ENCODE data around the gene SKI. TPM values are rescaled to one million over a fixed set of nuclear protein-coding genes. Genes with fewer than 3 reads are reported as not detected.

The SKI gene
- total RNA-seq, 2 experiments from 2014 or later = 29.9 to 30.2 TPM

DNA sequence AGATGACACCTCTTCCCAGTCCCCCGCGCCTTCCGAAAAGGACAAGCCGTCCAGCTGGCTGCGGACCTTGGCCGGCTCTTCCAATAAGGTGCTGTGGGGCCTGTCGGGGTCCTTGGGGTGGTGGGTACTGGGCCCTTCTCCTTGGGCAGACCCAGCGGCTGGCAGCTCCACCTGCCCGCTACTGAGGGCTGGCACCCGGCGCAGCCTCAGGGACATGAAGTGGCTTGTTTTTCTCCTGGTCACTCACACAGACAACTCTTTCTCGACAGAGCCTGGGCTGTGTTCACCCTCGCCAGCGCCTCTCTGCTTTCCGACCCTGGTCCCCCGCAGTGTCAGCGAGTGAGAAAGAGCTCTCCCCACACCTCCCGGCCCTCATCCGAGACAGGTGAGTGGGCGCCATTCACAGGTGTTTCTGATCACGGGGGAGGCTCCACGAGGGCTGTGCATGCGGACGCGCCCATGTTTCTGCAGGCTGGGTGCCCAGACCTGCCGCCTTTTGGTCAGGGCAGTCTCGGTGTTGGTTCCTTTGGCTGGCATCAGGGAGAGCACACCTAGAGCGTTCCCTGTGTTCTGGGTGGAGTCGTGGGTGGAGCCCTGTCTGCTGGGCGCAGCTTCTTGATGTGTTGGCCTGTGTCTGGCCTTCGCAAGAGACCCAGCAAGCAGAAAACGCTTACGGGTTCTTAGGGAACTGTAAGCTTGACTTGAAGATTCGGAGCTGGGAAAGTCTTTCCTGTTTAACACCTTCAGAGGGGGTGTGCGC, 75.1 kb downstream of the SKI start:
- ChIA-PET CTCF (interaction anchor here (1.2 to 1.7 kb wide), 2 partner anchors 13 to 108 kb away, joined by 3 read pairs; no protein-coding TSS in a partner anchor), POLR2A (no interaction called here)

- POLR2A ChIA-PET = no interaction called here
- CTCF ChIA-PET = interaction anchor here (1.2 to 1.7 kb wide), 2 partner anchors 14 to 109 kb away, joined by 3 read pairs; no protein-coding TSS in a partner anchor
Measured at GRCh38 chr1:2303781-2304180, 75.7 kb downstream of the SKI start.

DNA sequence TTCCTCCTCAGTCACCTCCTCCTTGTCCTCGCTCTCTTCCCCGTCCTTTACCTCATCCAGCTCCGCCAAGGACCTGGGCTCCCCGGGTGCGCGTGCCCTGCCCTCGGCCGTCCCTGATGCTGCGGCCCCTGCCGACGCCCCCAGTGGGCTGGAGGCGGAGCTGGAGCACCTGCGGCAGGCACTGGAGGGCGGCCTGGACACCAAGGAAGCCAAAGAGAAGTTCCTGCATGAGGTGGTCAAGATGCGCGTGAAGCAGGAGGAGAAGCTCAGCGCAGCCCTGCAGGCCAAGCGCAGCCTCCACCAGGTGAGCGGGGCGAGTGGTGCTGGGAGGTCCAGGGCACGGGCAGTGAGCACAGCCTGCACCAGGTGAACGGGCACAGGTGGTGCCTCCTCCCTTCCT, 76.2 kb downstream of the SKI start:
- CTCF ChIA-PET = interaction anchor here (1.3 to 1.7 kb wide), 2 partner anchors 11 to 14 kb away, joined by 3 read pairs; no protein-coding TSS in a partner anchor
- POLR2A ChIA-PET = no interaction called here

- ChIA-PET CTCF (interaction anchor here (1.3 to 1.7 kb wide), 2 partner anchors 10 to 15 kb away, joined by 3 read pairs; no protein-coding TSS in a partner anchor), POLR2A (no interaction called here)
Measured at GRCh38 chr1:2304921-2305681, 77.0 kb downstream of the SKI start.

GRCh38 chr1:2306151-2306978, 78.2 kb downstream of the SKI start:
- POLR2A ChIA-PET = no interaction called here
- CTCF ChIA-PET = no interaction called here

DNA sequence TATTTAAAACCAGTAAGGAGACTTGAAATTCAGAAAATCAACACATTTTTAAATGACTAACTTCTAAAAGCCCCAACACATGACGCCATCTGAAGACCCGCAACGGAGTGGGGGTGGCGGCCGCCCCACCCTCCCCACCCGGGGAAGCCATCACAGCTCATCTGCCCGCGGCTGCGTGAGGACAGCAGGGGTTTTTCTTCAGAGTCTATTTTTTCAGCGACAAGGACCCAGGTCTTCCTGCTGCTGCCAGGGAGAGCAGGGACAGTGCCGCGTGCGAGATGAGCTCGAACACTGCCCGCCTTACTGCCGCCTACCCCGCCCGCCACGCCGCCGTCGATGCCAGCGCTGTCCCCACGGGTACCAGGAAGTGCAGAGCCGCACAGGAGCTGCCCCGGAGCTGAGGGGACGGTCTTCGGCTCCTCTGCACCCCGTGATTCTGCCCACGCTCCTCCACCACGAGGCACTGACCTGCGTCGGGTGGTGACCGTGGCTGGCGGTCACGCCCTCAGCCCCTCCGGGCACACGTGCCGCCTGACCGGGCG, 79.0 kb downstream of the SKI start:
- POLR2A ChIA-PET = no interaction called here
- CTCF ChIA-PET = no interaction called here

DNA sequence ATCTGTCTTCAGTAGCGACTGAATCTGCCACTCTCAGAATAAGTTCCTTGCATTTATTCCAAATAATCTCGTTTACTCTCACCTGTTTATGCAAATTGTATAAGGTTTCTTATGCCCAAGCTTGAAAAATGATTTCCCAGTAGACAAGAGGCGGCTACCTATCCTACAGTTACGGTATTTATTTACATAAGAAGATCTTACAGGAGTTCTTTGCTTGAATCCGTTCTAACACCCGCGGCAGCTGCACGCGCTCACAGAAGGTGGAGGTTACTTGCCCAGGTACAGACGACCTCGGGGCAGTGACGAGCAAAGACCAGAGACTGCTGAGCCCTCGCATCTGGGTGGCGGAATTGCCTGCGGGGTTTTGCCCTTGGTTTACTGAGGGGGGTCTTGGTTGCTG, 79.9 kb downstream of the SKI start:
- ChIA-PET POLR2A (no interaction called here), CTCF (no interaction called here)

DNA sequence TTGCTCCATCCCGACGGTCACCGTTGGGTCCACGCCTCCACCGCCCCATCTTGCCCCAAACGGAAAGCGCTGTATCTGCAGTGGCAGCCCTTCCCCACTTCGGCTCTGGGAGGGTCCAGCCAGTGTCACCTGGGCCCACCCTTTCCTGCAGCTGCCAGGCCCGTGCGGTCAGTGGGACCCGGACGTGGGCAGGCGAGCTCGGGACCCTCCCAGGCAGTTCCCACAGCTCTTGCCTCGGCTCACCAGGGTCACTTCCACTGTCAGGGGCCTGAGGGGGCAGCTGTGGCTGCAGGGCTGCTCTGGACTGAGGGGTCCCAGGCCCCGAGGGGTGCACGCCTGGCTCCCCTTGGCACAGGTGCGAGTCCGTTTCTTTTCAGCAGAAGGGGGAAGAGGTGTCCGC, 80.7 kb downstream of the SKI start:
- ChIA-PET POLR2A (interaction anchor here (0.8 kb wide), 1 partner anchor 17 kb away, joined by 4 read pairs; no protein-coding TSS in a partner anchor), CTCF (no interaction called here)

GRCh38 chr1:2310332-2311183, 82.4 kb downstream of the SKI start:
- POLR2A ChIA-PET = interaction anchor here (0.9 kb wide), 1 partner anchor 19 kb away, joined by 4 read pairs; no protein-coding TSS in a partner anchor
- CTCF ChIA-PET = interaction anchor here (0.9 to 1.6 kb wide), 3 partner anchors 83 to 115 kb away, joined by 3 to 6 read pairs (median 5); partner anchors contain the start of gene FAAP20

GRCh38 chr1:2311184-2312032, 83.3 kb downstream of the SKI start:
- CTCF ChIA-PET = interaction anchor here (0.9 to 1.6 kb wide), 5 partner anchors 20 to 116 kb away, joined by 3 to 6 read pairs (median 3); partner anchors contain the start of gene FAAP20
- POLR2A ChIA-PET = interaction anchor here (0.9 kb wide), 1 partner anchor 20 kb away, joined by 4 read pairs; no protein-coding TSS in a partner anchor

DNA sequence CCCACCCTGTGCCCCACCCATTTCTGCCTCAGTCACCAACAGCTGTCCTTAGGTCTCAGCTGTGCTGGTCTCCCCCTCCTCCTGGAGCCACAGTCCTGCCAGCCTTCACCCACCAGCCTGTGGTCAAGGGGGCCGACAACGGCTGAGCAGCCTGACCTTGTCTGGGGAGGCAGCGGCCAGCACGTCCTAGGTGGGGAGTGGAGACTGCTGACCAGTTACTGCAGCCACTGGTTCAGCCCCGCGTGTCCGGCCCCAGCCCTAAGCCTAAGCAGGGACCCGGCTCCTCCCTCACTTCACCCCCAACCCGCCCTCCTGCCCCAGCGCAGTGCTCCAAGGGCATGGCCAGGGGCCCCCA, 84.0 kb downstream of the SKI start:
- CTCF ChIA-PET = interaction anchor here (0.7 to 1.6 kb wide), 5 partner anchors 21 to 1112 kb away, joined by 3 to 6 read pairs (median 3); partner anchors contain the start of gene FAAP20
- POLR2A ChIA-PET = no interaction called here

- ChIA-PET CTCF (interaction anchor here (0.7 to 1.6 kb wide), 5 partner anchors 21 to 1112 kb away, joined by 3 to 5 read pairs (median 3); partner anchors contain the start of gene FAAP20), POLR2A (interaction anchor here (1.1 kb wide), 1 partner anchor 84 kb away, joined by 3 read pairs; no protein-coding TSS in a partner anchor)
Measured at GRCh38 chr1:2312515-2313301, 84.6 kb downstream of the SKI start.

- POLR2A ChIA-PET = interaction anchor here (0.6 to 1.1 kb wide), 2 partner anchors 85 to 114 kb away, joined by 3 to 9 read pairs; no protein-coding TSS in a partner anchor
- CTCF ChIA-PET = interaction anchor here (0.9 to 1.4 kb wide), 3 partner anchors 58 to 119 kb away, joined by 3 to 4 read pairs (median 3); no protein-coding TSS in a partner anchor
Measured at GRCh38 chr1:2313651-2314261, 85.6 kb downstream of the SKI start.

DNA sequence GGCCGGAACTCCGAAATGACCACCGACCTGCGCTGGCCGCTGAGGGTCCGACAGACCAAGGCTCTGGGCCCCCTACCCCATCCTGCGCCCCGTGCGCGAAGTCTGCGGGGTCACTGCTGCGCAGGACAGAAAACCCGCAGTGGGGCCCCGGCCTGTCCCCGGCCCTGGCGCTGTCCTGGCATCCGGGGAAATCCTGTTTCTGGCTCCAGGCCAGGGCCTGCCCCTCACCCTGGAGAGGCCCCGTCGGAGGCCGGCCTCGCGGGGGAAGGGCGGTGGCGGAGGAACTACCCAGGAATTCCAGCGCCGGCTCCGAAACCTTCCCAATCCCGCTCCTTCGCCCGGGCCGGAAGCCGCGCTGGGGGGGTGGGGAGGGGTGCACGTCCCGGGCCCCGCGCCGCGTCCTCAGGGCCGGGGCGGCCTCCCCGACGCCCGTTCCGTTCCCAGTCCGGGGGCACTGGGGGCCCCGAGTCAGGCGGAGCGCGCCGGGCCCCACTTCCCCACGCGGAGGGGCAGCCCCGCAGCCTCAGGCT, 86.2 kb downstream of the SKI start:
- ChIA-PET POLR2A (interaction anchor here (0.9 to 1.1 kb wide), 2 partner anchors 84 to 85 kb away, joined by 3 read pairs; no protein-coding TSS in a partner anchor), CTCF (interaction anchor here (0.6 to 2.3 kb wide), 5 partner anchors 10 to 119 kb away, joined by 3 to 13 read pairs (median 3); partner anchors contain the start of gene FAAP20)

Data from activated CD8-positive, alpha-beta memory T cell treated with anti-CD3 and anti-CD28 coated beads for 36 hours (primary cell).